HG03159 (cell line): Measurements from ENCODE around the gene LRRTM4.
A peak's percentile ranks its signal among the peaks of the same experiment; 100 is the strongest.

ENCODE experiments used
- ATAC-seq: cut with Tn5 transposase; IDR thresholded peaks from one replicate; pipeline ENCODE4 v1.9.1; 2021; ENCODE audit warnings: mild to moderate bottlenecking, moderate library complexity; ENCODE audit not compliant: unreplicated experiment

The LRRTM4 gene

GRCh38 chr2:77007686-77008085 lies 514.5 kb downstream of the LRRTM4 start:
- ATAC-seq = no peak

- no peak for ATAC-seq
Observed at GRCh38 chr2:77005522-77005921, 516.7 kb downstream of the LRRTM4 start.

GRCh38 chr2:77001895-77002294 lies 520.3 kb downstream of the LRRTM4 start:
- no peak for ATAC-seq

- no peak for ATAC-seq
Observed at GRCh38 chr2:76998704-76999103, 523.5 kb downstream of the LRRTM4 start.

GRCh38 chr2:76998152-76998551 lies 524.0 kb downstream of the LRRTM4 start:
- ATAC-seq = no peak

- ATAC-seq = no peak
Observed at GRCh38 chr2:76997296-76997695, 524.9 kb downstream of the LRRTM4 start.

GRCh38 chr2:76985387-76986136 lies 536.6 kb downstream of the LRRTM4 start:
- ATAC-seq = no peak

GRCh38 chr2:76984359-76984758 lies 537.8 kb downstream of the LRRTM4 start:
- no peak for ATAC-seq

GRCh38 chr2:76980067-76980787 lies 541.9 kb downstream of the LRRTM4 start:
- ATAC-seq = no peak

GRCh38 chr2:76977846-76978727 lies 544.1 kb downstream of the LRRTM4 start:
- no peak for ATAC-seq

- no peak for ATAC-seq
Observed at GRCh38 chr2:76975752-76976151, 546.4 kb downstream of the LRRTM4 start.

- no peak for ATAC-seq
Observed at GRCh38 chr2:76973610-76974009, 548.6 kb downstream of the LRRTM4 start.

GRCh38 chr2:76965772-76966171 lies 556.4 kb downstream of the LRRTM4 start:
- ATAC-seq = no peak

- ATAC-seq = no peak
Observed at GRCh38 chr2:76958749-76959148, 563.4 kb downstream of the LRRTM4 start.

- ATAC-seq = peak; percentile 94
Observed at GRCh38 chr2:76953733-76954347, 568.3 kb downstream of the LRRTM4 start.

GRCh38 chr2:76946631-76947145 lies 575.5 kb downstream of the LRRTM4 start:
- no peak for ATAC-seq

GRCh38 chr2:76940559-76940958 lies 581.6 kb downstream of the LRRTM4 start:
- ATAC-seq = no peak

GRCh38 chr2:76938153-76938552 lies 584.0 kb downstream of the LRRTM4 start:
- no peak for ATAC-seq

- no peak for ATAC-seq
Observed at GRCh38 chr2:76932550-76932949, 589.6 kb downstream of the LRRTM4 start.

GRCh38 chr2:76930056-76930744 lies 592.0 kb downstream of the LRRTM4 start:
- ATAC-seq = no peak
